IMR-90 (cell line): ENCODE data around the gene DCLRE1C. TPM values are rescaled to one million over a fixed set of nuclear protein-coding genes. Genes with fewer than 3 reads are reported as not detected.
A peak's percentile ranks its signal among the peaks of the same experiment; 100 is the strongest.

Experiments
- ATAC-seq: fragments of 200-7000 bp; cut with Tn5 transposase; 2 replicates; pipeline ENCODE4 v1.9.1; 2020; ENCODE audit warnings: low read depth, mild to moderate bottlenecking, moderate library complexity
- BruUV-seq: library from RNA; stranded (reverse); fragments of 400-500 nt; replicated peaks from 2 replicates; lab custom pipeline; 2021; lab: Mats Ljungman, UMichigan
- CTCF ChIA-PET: fragments of 300-600 bp; formaldehyde crosslinking; extraction: SDS; loops from one replicate; lab custom pipeline; 2021; ENCODE audit warnings: antibody characterized with exemption; lab: Yijun Ruan, JAX
- POLR2A ChIA-PET: fragments of 300-600 bp; sonication (Branson Sonifier 250); formaldehyde crosslinking; loops from one replicate; lab custom pipeline; 2022; ENCODE audit warnings: antibody characterized with exemption; ENCODE audit not compliant: unreplicated experiment; lab: Charles Lee
- DNase-seq: peaks from one replicate; pipeline ENCODE4 v3.0.0; 2013
- H2AFZ ChIP-seq: replicated peaks from 2 replicates; pipeline ENCODE3; 2013; ENCODE audit warnings: low read length, mild to moderate bottlenecking; ENCODE audit not compliant: poor library complexity
- H2AK5ac ChIP-seq: 2 replicates; pipeline ENCODE4 v1.6.1; 2013; ENCODE audit warnings: low read depth, low read length, inconsistent platforms
- H2AK9ac ChIP-seq: replicated peaks from 2 replicates; pipeline ENCODE3; 2013; ENCODE audit warnings: mild to moderate bottlenecking, low read depth, low read length, moderate library complexity; ENCODE audit not compliant: poor library complexity
- H2BK120ac ChIP-seq: 2 replicates; pipeline ENCODE4 v1.6.1; 2013; ENCODE audit warnings: low read depth, low read length, inconsistent platforms
- H2BK15ac ChIP-seq: 3 replicates; pipeline ENCODE4 v1.6.1; 2013; ENCODE audit warnings: low read depth, low read length, inconsistent platforms
- H2BK20ac ChIP-seq: 2 replicates; pipeline ENCODE4 v1.6.1; 2013; ENCODE audit warnings: low read depth, mild to moderate bottlenecking, inconsistent platforms, low read length, moderate library complexity
- H2BK5ac ChIP-seq: 2 replicates; pipeline ENCODE4 v1.6.1; 2013; ENCODE audit warnings: mild to moderate bottlenecking, low read depth, low read length, inconsistent platforms; ENCODE audit not compliant: poor library complexity, severe bottlenecking
- H3K14ac ChIP-seq: replicated peaks from 2 replicates; pipeline ENCODE4 v1.6.1; 2013; ENCODE audit warnings: low read depth, low read length, inconsistent platforms
- H3K18ac ChIP-seq: 2 replicates; pipeline ENCODE4 v1.6.1; 2013; ENCODE audit warnings: low read depth, low read length, control low read depth
- H3K23ac ChIP-seq: 2 replicates; pipeline ENCODE4 v1.6.1; 2013; ENCODE audit warnings: low read depth, low read length, inconsistent platforms
- H3K27ac ChIP-seq: 2 replicates; pipeline ENCODE4 v1.5.1; 2013; ENCODE audit warnings: mild to moderate bottlenecking, control low read depth, low read length; ENCODE audit not compliant: insufficient read depth
- H3K27me3 ChIP-seq: 2 replicates; pipeline ENCODE4 v1.6.1; 2013; ENCODE audit warnings: low read length; ENCODE audit not compliant: control insufficient read depth, insufficient read depth
- H3K36me3 ChIP-seq: 2 replicates; pipeline ENCODE4 v1.6.1; 2013; ENCODE audit warnings: low read length, mixed read lengths; ENCODE audit not compliant: control insufficient read depth, insufficient read depth
- H3K4ac ChIP-seq: 2 replicates; pipeline ENCODE4 v1.6.1; 2013; ENCODE audit warnings: low read depth, low read length, inconsistent platforms
- H3K4me1 ChIP-seq: 2 replicates; pipeline ENCODE4 v1.6.1; 2013; ENCODE audit warnings: low read length, mixed read lengths; ENCODE audit not compliant: control insufficient read depth, insufficient read depth
- H3K4me2 ChIP-seq: 2 replicates; pipeline ENCODE4 v1.6.1; 2013; ENCODE audit warnings: low read depth, mild to moderate bottlenecking, control low read depth, low read length, moderate library complexity
- H3K4me3 ChIP-seq: 2 replicates; pipeline ENCODE4 v1.5.1; 2013; ENCODE audit warnings: low read depth, mild to moderate bottlenecking, control low read depth, low read length, moderate library complexity; ENCODE audit not compliant: insufficient read depth
- H3K56ac ChIP-seq: 2 replicates; pipeline ENCODE4 v1.6.1; 2013; ENCODE audit warnings: low read length, inconsistent platforms; ENCODE audit not compliant: insufficient read depth; ENCODE audit errors: extremely low read depth
- H3K79me1 ChIP-seq, 2 experiments: 2 replicates each; pipeline ENCODE4 v1.6.1; 2013; ENCODE audit warnings: low read length in 2 of 2, inconsistent platforms in 1 of 2, low read depth in 1 of 2
- H3K9ac ChIP-seq: 2 replicates; pipeline ENCODE4 v1.6.1; 2013; ENCODE audit warnings: low read depth, low read length, control low read depth
- H3K9me1 ChIP-seq: 2 replicates; pipeline ENCODE4 v1.6.1; 2013; ENCODE audit warnings: low read length, inconsistent platforms; ENCODE audit not compliant: insufficient read depth
- H3K9me3 ChIP-seq: 2 replicates; pipeline ENCODE4 v1.6.1; 2013; ENCODE audit warnings: low read length; ENCODE audit not compliant: control insufficient read depth, insufficient read depth
- H4K20me1 ChIP-seq: 2 replicates; pipeline ENCODE4 v1.6.1; 2013; ENCODE audit warnings: low read length, inconsistent platforms; ENCODE audit not compliant: insufficient read depth
- H4K5ac ChIP-seq: 2 replicates; pipeline ENCODE4 v1.6.1; 2013; ENCODE audit warnings: mild to moderate bottlenecking, low read depth, low read length, control low read depth
- H4K8ac ChIP-seq, 2 experiments: 2 replicates each; pipeline ENCODE4 v1.6.1; 2013; ENCODE audit warnings: low read depth in 2 of 2, low read length in 2 of 2, control low read depth in 1 of 2, inconsistent platforms in 1 of 2
- H4K91ac ChIP-seq: 2 replicates; pipeline ENCODE4 v1.6.1; 2013; ENCODE audit warnings: low read depth, low read length, inconsistent platforms; ENCODE audit not compliant: insufficient read depth
- CEBPB ChIP-seq: IDR thresholded peaks from 2 replicates; pipeline ENCODE4 v1.6.1; 2012; ENCODE audit warnings: low read depth, low read length, improper control_type of control experiment
- RFX5 ChIP-seq: IDR thresholded peaks from 2 replicates; pipeline ENCODE4 v1.8.0; 2012; ENCODE audit warnings: low read depth, mild to moderate bottlenecking, low read length, moderate library complexity
- dilution Hi-C: fragments of 300-500 bp; cut with HindIII; formaldehyde crosslinking; loops from one replicate; pipeline ENCODE4 v1.14.3; 2018; ENCODE audit warnings: low sequenced_read_pairs; ENCODE audit not compliant: unreplicated experiment
- in situ Hi-C: fragments of 300-500 bp; cut with MboI; formaldehyde crosslinking; loops from 3 replicates; pipeline ENCODE4 v1.14.3; 2019; ENCODE audit warnings: low sequenced_read_pairs, inconsistent platforms, mixed read lengths
- intact Hi-C: fragments of 100-400 bp; cut with micrococcal nuclease; formaldehyde crosslinking; loops from 2 replicates; pipeline ENCODE4 v1.10.0; 2022
- polyA plus RNA-seq, 3 experiments: library from polyadenylated mRNA; depleted of rRNA; stranded (reverse); fragments of >200 nt; gene quantifications; 2 replicates each; pipeline ENCODE4 v1.2.3, GENCODE V29; 2012; ENCODE audit warnings: low replicate concordance in 1 of 3
- total RNA-seq: library from RNA; depleted of rRNA; stranded (reverse); fragments of >200 nt; gene quantifications from 2 replicates; pipeline ENCODE4 v1.2.3, GENCODE V29; 2012

DCLRE1C gene
- total and polyA plus RNA-seq, 2 of the 4 experiments (the other 2 are of a cell fraction): 2.9 to 8.1 TPM

DNA sequence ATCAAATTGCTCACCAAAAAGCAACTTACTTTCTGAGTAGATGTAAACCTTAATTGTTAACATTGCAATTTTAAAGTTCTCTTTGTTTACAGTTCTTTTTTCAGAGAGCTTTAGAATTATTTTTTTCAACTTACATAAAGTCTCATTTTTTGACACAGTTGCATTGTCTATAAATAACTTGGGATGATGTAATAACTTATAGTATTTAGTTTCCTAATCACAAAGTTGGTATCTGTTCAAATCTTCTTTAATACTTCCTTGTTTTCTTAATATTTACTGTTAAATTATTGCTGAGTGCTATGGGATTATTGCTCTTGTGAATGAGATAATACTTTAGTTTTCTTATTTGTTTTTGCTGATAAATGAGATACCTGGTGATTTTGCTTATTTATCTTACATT is 94.1 kb downstream of the DCLRE1C start:
- Histone ChIP-seq H2AFZ (no peak overlapping the region), H2BK5ac (no peak overlapping the region), H3K14ac (no peak overlapping the region), H3K9ac (no peak overlapping the region), H3K27me3 (no peaks in the 10 kb centered on the region), H4K5ac (no peak overlapping the region), H3K4me2 (no peak overlapping the region), H2BK20ac (no peak overlapping the region), H4K91ac (no peak overlapping the region), H3K79me1 (no peaks in the 10 kb centered on the region; a peak in 1 of 4 replicates), H4K20me1 (no peaks in the 10 kb centered on the region), H3K9me3 (no peaks in the 10 kb centered on the region), H3K56ac (no peak overlapping the region), H3K36me3 (peaks cover 6% of the 10 kb centered on the region; the same call in 1 of the 2 replicates), H2BK15ac (no peak overlapping the region), H3K18ac (no peak overlapping the region), H3K23ac (no peak overlapping the region), H2BK120ac (no peak overlapping the region), H3K27ac (no peak overlapping the region), H3K4ac (no peak overlapping the region), H3K4me1 (peaks cover 3% of the 10 kb centered on the region; the same call in 1 of the 2 replicates), H3K9me1 (peaks cover 7% of the 10 kb centered on the region), H3K4me3 (no peak overlapping the region), H4K8ac (no peak overlapping the region), H2AK9ac (no peak overlapping the region), H2AK5ac (no peak overlapping the region)
- intact Hi-C loops (no loop called here), dilution Hi-C loops (no loop called here), in situ Hi-C loops (no loop called here)
- TF ChIP-seq CEBPB (peak; percentile 52; the same call in 1 of the 2 replicates), RFX5 (no peak)
- CTCF ChIA-PET: interaction anchor here (0.6 kb wide), 1 partner anchor 427 kb away, joined by 3 read pairs; no protein-coding TSS in a partner anchor
- DNase-seq (no peak), ATAC-seq (no peak)
- BruUV-seq: no TSS peak
- POLR2A ChIA-PET: no interaction called here
